ENCODE measurements around the gene TET2. TPM values are rescaled to one million over a fixed set of nuclear protein-coding genes. Genes with fewer than 3 reads are reported as not detected.

The TET2 gene
- total RNA-seq, 3 donors from 2014 or later (not counting 1 experiment from before 2014, with no cell fraction given): 80.0 to 91.6 (median 82.8) TPM

DNA sequence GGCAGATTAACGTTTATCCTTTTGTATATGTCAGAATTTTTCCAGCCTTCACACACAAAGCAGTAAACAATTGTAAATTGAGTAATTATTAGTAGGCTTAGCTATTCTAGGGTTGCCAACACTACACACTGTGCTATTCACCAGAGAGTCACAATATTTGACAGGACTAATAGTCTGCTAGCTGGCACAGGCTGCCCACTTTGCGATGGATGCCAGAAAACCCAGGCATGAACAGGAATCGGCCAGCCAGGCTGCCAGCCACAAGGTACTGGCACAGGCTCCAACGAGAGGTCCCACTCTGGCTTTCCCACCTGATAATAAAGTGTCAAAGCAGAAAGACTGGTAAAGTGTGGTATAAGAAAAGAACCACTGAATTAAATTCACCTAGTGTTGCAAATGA, 94.8 kb downstream of the TET2 start:
- Mint-ChIP-seq H3K9me3 (no peaks in the 10 kb centered on the region), H3K27ac (peak overlapping the region; percentile 56 to 69), H3K27me3 (ENCODE audit: low read depth in 2 of 2) (no peaks in the 10 kb centered on the region), H3K4me3 (peak overlapping the region; percentile 35), H3K4me1 (peaks cover 52 to 64% of the 10 kb centered on the region in 2 donors), H3K36me3 (no peaks in the 10 kb centered on the region)
- DNase-seq: no peak
- no peaks in the 10 kb centered on the region for H3K9me3 ChIP-seq (ENCODE audit: control insufficient read depth, insufficient read depth, low read length)
- H3K4me1 ChIP-seq (ENCODE audit: control insufficient read depth, insufficient read depth, low read length): peaks cover 17% of the 10 kb centered on the region
- WGBS (ENCODE audit: insufficient coverage): 88% methylated on average over 3 of the region's 4 CpGs
- H3K36me3 ChIP-seq (ENCODE audit: control insufficient read depth, insufficient read depth, low read length): peaks cover 14% of the 10 kb centered on the region
- H3K27ac ChIP-seq (ENCODE audit: low read length): no peak overlapping the region
- TF ChIP-seq, protein P1, sequence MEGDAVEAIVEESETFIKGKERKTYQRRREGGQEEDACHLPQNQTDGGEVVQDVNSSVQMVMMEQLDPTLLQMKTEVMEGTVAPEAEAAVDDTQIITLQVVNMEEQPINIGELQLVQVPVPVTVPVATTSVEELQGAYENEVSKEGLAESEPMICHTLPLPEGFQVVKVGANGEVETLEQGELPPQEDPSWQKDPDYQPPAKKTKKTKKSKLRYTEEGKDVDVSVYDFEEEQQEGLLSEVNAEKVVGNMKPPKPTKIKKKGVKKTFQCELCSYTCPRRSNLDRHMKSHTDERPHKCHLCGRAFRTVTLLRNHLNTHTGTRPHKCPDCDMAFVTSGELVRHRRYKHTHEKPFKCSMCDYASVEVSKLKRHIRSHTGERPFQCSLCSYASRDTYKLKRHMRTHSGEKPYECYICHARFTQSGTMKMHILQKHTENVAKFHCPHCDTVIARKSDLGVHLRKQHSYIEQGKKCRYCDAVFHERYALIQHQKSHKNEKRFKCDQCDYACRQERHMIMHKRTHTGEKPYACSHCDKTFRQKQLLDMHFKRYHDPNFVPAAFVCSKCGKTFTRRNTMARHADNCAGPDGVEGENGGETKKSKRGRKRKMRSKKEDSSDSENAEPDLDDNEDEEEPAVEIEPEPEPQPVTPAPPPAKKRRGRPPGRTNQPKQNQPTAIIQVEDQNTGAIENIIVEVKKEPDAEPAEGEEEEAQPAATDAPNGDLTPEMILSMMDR (IDR thresholded peaks at IDR 0.05): no peak
- H3K4me3 ChIP-seq (ENCODE audit: low read length): no peak overlapping the region
- no peaks in the 10 kb centered on the region for H3K27me3 ChIP-seq (ENCODE audit: control insufficient read depth, insufficient read depth, low read length)
- peak in 1 of 3 donors; percentile 23 for ATAC-seq
- intact Hi-C loops (cut with micrococcal nuclease): no loop called here

DNA sequence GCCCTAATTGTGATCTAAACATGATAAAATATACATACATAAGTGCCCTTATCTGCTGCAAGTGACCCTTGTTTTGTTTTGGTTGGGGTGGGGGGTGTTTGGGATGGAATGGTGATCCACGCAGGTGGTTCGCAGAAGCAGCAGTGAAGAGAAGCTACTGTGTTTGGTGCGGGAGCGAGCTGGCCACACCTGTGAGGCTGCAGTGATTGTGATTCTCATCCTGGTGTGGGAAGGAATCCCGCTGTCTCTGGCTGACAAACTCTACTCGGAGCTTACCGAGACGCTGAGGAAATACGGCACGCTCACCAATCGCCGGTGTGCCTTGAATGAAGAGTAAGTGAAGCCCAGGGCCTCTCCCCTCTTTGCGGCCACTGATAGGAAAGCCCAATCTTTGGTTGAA, 96.8 kb downstream of the TET2 start:
- Histone ChIP-seq H3K36me3 (ENCODE audit: control insufficient read depth, insufficient read depth, low read length) (peaks cover 17% of the 10 kb centered on the region), H3K27me3 (ENCODE audit: control insufficient read depth, insufficient read depth, low read length) (no peaks in the 10 kb centered on the region), H3K27ac (ENCODE audit: low read length) (no peak overlapping the region), H3K4me3 (ENCODE audit: low read length) (no peak overlapping the region), H3K4me1 (ENCODE audit: control insufficient read depth, insufficient read depth, low read length) (peaks cover 8% of the 10 kb centered on the region), H3K9me3 (ENCODE audit: control insufficient read depth, insufficient read depth, low read length) (no peaks in the 10 kb centered on the region)
- no peaks in the 10 kb centered on the region for H3K9me3 Mint-ChIP-seq
- H3K4me1 Mint-ChIP-seq: peaks cover 33 to 44% of the 10 kb centered on the region in 2 donors
- no peak for DNase-seq
- intact Hi-C loops (cut with micrococcal nuclease): no loop called here
- no peak overlapping the region for H3K4me3 Mint-ChIP-seq
- TF ChIP-seq, protein P1 (IDR thresholded peaks at IDR 0.05): no peak
- 98% methylated on average over 13 of the region's 13 CpGs for WGBS (ENCODE audit: insufficient coverage)
- H3K36me3 Mint-ChIP-seq: no peaks in the 10 kb centered on the region
- H3K27me3 Mint-ChIP-seq (ENCODE audit: low read depth in 2 of 2): no peaks in the 10 kb centered on the region
- H3K27ac Mint-ChIP-seq: no peak overlapping the region
- no peak for ATAC-seq

DNA sequence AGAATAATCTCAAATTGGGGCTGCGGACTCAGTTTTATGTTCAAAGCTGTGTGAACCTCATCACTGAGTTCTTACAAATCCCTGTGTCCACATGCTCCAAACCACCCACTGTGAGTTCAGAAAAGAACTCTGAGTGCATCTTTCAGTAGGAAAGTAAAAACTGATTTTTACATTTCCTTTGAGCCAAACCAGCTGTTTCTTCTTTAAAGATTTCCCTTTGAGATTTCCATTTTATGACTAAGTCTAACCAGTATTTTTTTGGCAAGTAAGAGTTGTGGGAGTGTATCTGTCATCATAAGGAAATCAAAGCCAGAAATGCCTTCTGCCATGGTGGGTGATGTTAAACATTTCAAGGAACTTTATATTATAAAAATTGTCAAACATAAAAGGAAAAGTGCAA, 100.0 kb downstream of the TET2 start:
- H3K4me1 ChIP-seq (ENCODE audit: control insufficient read depth, insufficient read depth, low read length): no peaks in the 10 kb centered on the region
- no peak overlapping the region for H3K27ac ChIP-seq (ENCODE audit: low read length)
- DNase-seq: no peak
- H3K9me3 Mint-ChIP-seq: no peaks in the 10 kb centered on the region
- H3K27ac Mint-ChIP-seq: no peak overlapping the region
- H3K36me3 ChIP-seq (ENCODE audit: control insufficient read depth, insufficient read depth, low read length): peaks cover 12% of the 10 kb centered on the region
- H3K27me3 ChIP-seq (ENCODE audit: control insufficient read depth, insufficient read depth, low read length): no peaks in the 10 kb centered on the region
- peaks cover 4 to 12% of the 10 kb centered on the region in 2 donors for H3K4me1 Mint-ChIP-seq
- intact Hi-C loops (cut with micrococcal nuclease): no loop called here
- H3K27me3 Mint-ChIP-seq (ENCODE audit: low read depth in 2 of 2): no peaks in the 10 kb centered on the region
- peaks cover under 1% of the 10 kb centered on the region for H3K36me3 Mint-ChIP-seq
- H3K4me3 ChIP-seq (ENCODE audit: low read length): no peak overlapping the region
- no peaks in the 10 kb centered on the region for H3K9me3 ChIP-seq (ENCODE audit: control insufficient read depth, insufficient read depth, low read length)
- TF ChIP-seq, protein P1 (IDR thresholded peaks at IDR 0.05): no peak
- WGBS (ENCODE audit: insufficient coverage): 100% methylated on average over 1 of the region's 1 CpG
- no peak overlapping the region for H3K4me3 Mint-ChIP-seq
- no peak for ATAC-seq

DNA sequence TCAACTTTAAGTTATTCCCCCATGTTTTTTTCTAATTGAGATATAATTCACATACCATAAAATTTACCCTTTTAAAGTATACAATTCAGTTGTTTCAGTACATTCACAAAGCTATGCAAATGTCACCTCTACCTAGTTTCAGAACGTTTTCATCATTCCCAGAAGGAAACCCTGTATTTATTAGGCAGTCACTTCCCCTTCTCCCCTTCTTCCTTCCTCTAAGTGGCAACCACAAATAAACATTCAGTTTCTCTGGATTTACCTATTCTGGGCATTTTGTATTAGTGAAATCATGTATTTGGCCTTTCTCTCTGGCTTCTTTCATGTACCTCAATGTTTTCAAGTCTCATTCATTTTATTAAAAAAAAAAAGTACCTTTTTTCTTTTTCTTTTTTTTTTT, 101.9 kb downstream of the TET2 start:
- WGBS (ENCODE audit: insufficient coverage): 26% methylated on average over 1 of the region's 1 CpG
- Mint-ChIP-seq H3K27ac (no peak overlapping the region), H3K27me3 (ENCODE audit: low read depth in 2 of 2) (no peaks in the 10 kb centered on the region), H3K9me3 (no peaks in the 10 kb centered on the region), H3K36me3 (peaks cover 16% of the 10 kb centered on the region), H3K4me3 (no peak overlapping the region), H3K4me1 (peaks cover 0 to 5% of the 10 kb centered on the region in 2 donors)
- H3K36me3 ChIP-seq (ENCODE audit: control insufficient read depth, insufficient read depth, low read length): peaks cover 11% of the 10 kb centered on the region
- no peak overlapping the region for H3K4me3 ChIP-seq (ENCODE audit: low read length)
- intact Hi-C loops (cut with micrococcal nuclease): no loop called here
- ATAC-seq (no peak), DNase-seq (no peak)
- TF ChIP-seq, protein P1 (IDR thresholded peaks at IDR 0.05): no peak
- H3K27ac ChIP-seq (ENCODE audit: low read length): no peak overlapping the region
- no peaks in the 10 kb centered on the region for H3K27me3 ChIP-seq (ENCODE audit: control insufficient read depth, insufficient read depth, low read length)
- H3K9me3 ChIP-seq (ENCODE audit: control insufficient read depth, insufficient read depth, low read length): no peaks in the 10 kb centered on the region
- H3K4me1 ChIP-seq (ENCODE audit: control insufficient read depth, insufficient read depth, low read length): no peaks in the 10 kb centered on the region
